Left lung (tissue), 10 donors: Measurements from ENCODE around the gene SLC1A7. TPM values are rescaled to one million over a fixed set of nuclear protein-coding genes. Genes with fewer than 3 reads are reported as not detected.

ENCODE experiments used
- ATAC-seq: fragments of 200-7000 bp; cut with Tn5 transposase; one replicate; pipeline ENCODE4 v1.9.1; 2020; ENCODE audit warnings: moderate library complexity
- DNase-seq, 4 donors: peaks; one replicate each; pipeline ENCODE4 v3.0.0-alpha.2; 2013 to 2020
- H3K27ac ChIP-seq, 2 donors: fragments of 200-600 bp; sonication (generic) in 1 of 2; one replicate each; pipeline versions ENCODE4 v1.5.0 to v1.8.0; 2020 to 2021
- H3K27me3 ChIP-seq, 2 donors: fragments of 200-600 bp; sonication (generic) in 1 of 2; one replicate each; pipeline versions ENCODE4 v1.5.0 to v1.8.0; 2020 to 2021
- H3K36me3 ChIP-seq, 2 donors: fragments of 200-600 bp; sonication (generic) in 1 of 2; one replicate each; pipeline versions ENCODE4 v1.5.0 to v1.8.0; 2020 to 2021
- H3K4me1 ChIP-seq, 2 donors: fragments of 200-600 bp; one replicate each; pipeline ENCODE4 v1.8.0; 2021
- H3K4me3 ChIP-seq, 2 donors: fragments of 200-600 bp; sonication (generic) in 1 of 2; one replicate each; pipeline versions ENCODE4 v1.5.0 to v1.8.0; 2020 to 2021; ENCODE audit warnings: mild to moderate bottlenecking in 1 of 2
- H3K9me3 ChIP-seq, 2 donors: fragments of 200-600 bp; sonication (generic) in 1 of 2; one replicate each; pipeline versions ENCODE4 v1.5.0 to v1.8.0; 2020 to 2021
- CTCF ChIP-seq, 2 donors: fragments of 200-600 bp; sonication (generic) in 1 of 2; IDR thresholded peaks; one replicate each; pipeline versions ENCODE4 v1.5.0 to v1.8.0; 2021; ENCODE audit warnings: antibody characterized with exemption in 2 of 2
- intact Hi-C, 2 donors: fragments of 100-400 bp; cut with DNase I; formaldehyde crosslinking; loops; one replicate each; pipeline versions ENCODE4 v1.11.2 to v1.14.2; 2022
- polyA plus RNA-seq, 6 donors: library from polyadenylated mRNA; unstranded; fragments of 120-200 nt; gene quantifications; one replicate each; pipeline ENCODE4 v1.2.1, GENCODE V29; 2013; ENCODE audit not compliant: insufficient read length in 6 of 6
- total RNA-seq, 2 donors: library from RNA; stranded (reverse); fragmentation: NEBNext Ultra II Directional; extraction: Animal tissue kit (Norgen Biotek cat#: 25700); gene quantifications; one replicate each; pipeline ENCODE4 v1.2.1, GENCODE V29; 2021
- donor health status: DM: no; HTN: yes; CAD: no.
- donor health status: DM: no; HTN: no; CAD: no.

SLC1A7 gene
- total and polyA plus RNA-seq, 8 donors, result 0.38 to 1.2 (median 0.56) TPM

- ATAC-seq (no peak), DNase-seq (no peak)
- intact Hi-C loops, result no loop called here
- Histone ChIP-seq H3K27me3 (no peaks in the 10 kb centered on the region), H3K36me3 (no peaks in the 10 kb centered on the region), H3K9me3 (no peaks in the 10 kb centered on the region), H3K27ac (no peak overlapping the region), H3K4me3 (no peak overlapping the region), H3K4me1 (peaks cover 2 to 6% of the 10 kb centered on the region in 2 donors)
- TF ChIP-seq CTCF (IDR thresholded peaks at IDR 0.05), result no peak
Observed at GRCh38 chr1:53104289-53104913, 38.0 kb downstream of the SLC1A7 start.

GRCh38 chr1:53094533-53094919 lies 47.9 kb downstream of the SLC1A7 start:
- Histone ChIP-seq H3K4me1 (peaks cover 0 to 6% of the 10 kb centered on the region in 2 donors), H3K27me3 (no peaks in the 10 kb centered on the region), H3K36me3 (no peaks in the 10 kb centered on the region), H3K4me3 (no peak overlapping the region), H3K27ac (no peak overlapping the region), H3K9me3 (no peaks in the 10 kb centered on the region)
- intact Hi-C loops, result no loop called here
- no peak for ATAC-seq
- no peak for DNase-seq
- no peak for TF ChIP-seq CTCF (IDR thresholded peaks at IDR 0.05)

- intact Hi-C loops, result no loop called here
- no peak for ATAC-seq
- peaks cover 0 to 6% of the 10 kb centered on the region in 2 donors for H3K4me1 ChIP-seq
- H3K27me3 ChIP-seq, result no peaks in the 10 kb centered on the region
- no peak for DNase-seq
- no peak overlapping the region for H3K27ac ChIP-seq
- H3K9me3 ChIP-seq, result no peaks in the 10 kb centered on the region
- no peaks in the 10 kb centered on the region for H3K36me3 ChIP-seq
- TF ChIP-seq CTCF (IDR thresholded peaks at IDR 0.05), result no peak
- no peak overlapping the region for H3K4me3 ChIP-seq
Observed at GRCh38 chr1:53093778-53094532, 48.5 kb downstream of the SLC1A7 start.

- Histone ChIP-seq H3K9me3 (no peaks in the 10 kb centered on the region), H3K36me3 (no peaks in the 10 kb centered on the region), H3K27ac (no peak overlapping the region), H3K27me3 (no peaks in the 10 kb centered on the region), H3K4me3 (no peak overlapping the region), H3K4me1 (peaks cover 0 to 6% of the 10 kb centered on the region in 2 donors)
- ATAC-seq (no peak), DNase-seq (no peak)
- intact Hi-C loops, result no loop called here
- TF ChIP-seq CTCF (IDR thresholded peaks at IDR 0.05), result no peak
Observed at GRCh38 chr1:53093451-53093754, 49.0 kb downstream of the SLC1A7 start.

- intact Hi-C loops, result no loop called here
- TF ChIP-seq CTCF (IDR thresholded peaks at IDR 0.05), result no peak
- no peak for ATAC-seq
- H3K27me3 ChIP-seq, result no peaks in the 10 kb centered on the region
- no peak overlapping the region for H3K27ac ChIP-seq
- H3K36me3 ChIP-seq, result no peaks in the 10 kb centered on the region
- H3K4me3 ChIP-seq, result no peak overlapping the region
- H3K4me1 ChIP-seq, result peaks cover 0 to 6% of the 10 kb centered on the region in 2 donors
- no peak for DNase-seq
- no peaks in the 10 kb centered on the region for H3K9me3 ChIP-seq
Observed at GRCh38 chr1:53092659-53093450, 49.6 kb downstream of the SLC1A7 start.
